ELR (cell line): ENCODE measurements around the gene PRM3.

Experiments
- DNase-seq: peaks from one replicate; pipeline ENCODE4 v3.0.0-alpha.2; 2015; ENCODE audit warnings: low read depth

PRM3 gene

GRCh38 chr16:11280616-11281522 lies 7.4 kb upstream of the PRM3 start, which contains the start of gene PRM1:
Gene PRM1 (minus strand): TSS chr16:11281330. CDS start chr16:11281238, 92 bp downstream.
- no peak for DNase-seq

- no peak for DNase-seq
Measured at GRCh38 chr16:11278681-11279628, 5.5 kb upstream of the PRM3 start.

GRCh38 chr16:11277607-11278337 lies 4.3 kb upstream of the PRM3 start:
- no peak for DNase-seq

- DNase-seq: no peak
Measured at GRCh38 chr16:11276896-11277593, 3.6 kb upstream of the PRM3 start.

- DNase-seq: no peak
Measured at GRCh38 chr16:11276143-11276895, 2.9 kb upstream of the PRM3 start, which contains the start of gene PRM2. Gene PRM2 (minus strand): TSS chr16:11276480. CDS start chr16:11276370, 110 bp downstream.

DNA sequence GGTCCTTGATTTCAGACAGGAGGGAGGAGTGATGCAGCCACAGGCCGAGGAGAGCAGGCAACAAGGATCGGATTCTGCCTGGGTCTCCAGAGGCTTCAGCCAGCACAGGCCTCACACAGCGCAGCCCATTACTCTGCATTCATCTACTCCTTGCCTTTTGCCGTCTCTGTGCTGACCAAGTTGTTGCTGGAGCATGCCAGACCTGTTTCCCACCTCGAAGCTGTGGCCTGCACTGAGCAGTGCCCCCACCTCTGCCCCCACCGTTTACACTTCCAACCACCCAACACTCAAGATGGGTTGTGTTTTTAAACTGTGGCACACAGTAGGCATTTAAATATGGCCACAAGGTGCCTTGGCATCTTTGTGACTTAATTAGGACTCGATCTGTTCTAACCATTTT lies 1.5 kb upstream of the PRM3 start:
- no peak for DNase-seq

DNA sequence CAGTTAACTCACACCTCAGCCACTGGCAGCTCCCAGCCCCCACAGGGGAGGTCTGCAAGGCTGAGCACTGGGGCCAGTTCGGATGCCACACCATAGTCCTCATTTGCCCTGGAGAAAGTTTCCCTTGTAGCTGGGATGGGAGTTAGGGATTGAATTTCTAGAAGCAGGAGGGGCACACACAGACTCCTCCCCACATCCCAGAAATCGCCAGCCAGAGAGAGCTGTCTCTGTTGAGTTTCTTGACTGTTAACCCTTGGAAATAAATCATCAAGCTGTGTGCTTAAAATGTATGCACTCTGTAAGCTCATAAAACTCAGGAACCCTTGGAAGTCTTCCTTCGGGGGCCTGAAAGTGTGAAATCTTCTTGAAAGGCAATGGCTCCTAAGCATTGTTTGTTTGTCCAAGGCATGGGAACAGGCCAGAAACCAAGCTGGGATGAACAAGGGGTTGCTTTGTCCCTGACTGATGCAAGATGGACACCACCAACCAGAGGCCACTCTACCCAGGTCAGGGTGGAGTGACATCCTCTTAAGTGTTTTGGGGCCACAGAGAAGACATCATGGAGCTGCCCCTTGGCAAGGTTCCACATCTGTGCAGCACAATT lies 394 bp upstream of the PRM3 start:
- no peak for DNase-seq

DNA sequence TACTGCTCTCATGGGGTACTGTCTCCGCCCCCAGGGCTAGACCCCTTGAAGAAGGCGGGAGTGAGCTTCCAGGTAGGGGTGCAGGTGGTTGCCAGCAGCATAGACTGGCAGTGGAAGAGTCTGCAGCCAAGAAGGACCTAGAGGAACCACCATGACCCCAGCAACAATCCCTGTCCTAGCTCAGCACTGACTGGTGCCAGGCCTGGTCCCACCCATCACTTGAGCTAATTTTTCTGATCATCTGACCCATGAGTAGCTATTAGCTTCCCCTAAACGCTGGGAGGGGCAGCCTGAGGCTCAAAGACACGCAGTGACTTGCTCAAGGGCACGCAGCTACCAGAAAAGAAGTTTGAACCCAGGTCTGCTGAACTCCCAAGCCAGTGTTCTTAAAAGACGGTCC lies 945 bp downstream of the PRM3 start:
- no peak for DNase-seq

DNA sequence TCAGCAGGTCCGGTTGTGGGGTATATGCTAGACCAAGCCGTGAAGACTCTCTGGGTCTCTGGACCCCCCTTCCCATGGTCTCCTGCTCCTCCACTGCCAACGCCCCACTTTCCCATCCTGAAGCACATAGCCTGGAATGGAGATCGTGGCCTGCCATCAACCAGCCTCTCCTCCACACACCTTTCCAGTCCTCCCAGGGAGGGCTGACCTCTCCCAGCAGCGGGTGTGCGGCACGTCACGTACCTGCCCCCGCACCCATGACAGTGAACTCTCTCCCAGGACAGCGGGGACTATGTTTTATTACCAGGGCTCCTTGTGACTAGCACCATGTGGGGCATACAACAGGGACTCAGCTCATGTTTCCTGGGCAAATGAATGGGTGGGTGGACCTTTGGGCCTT lies 1.8 kb downstream of the PRM3 start:
- DNase-seq: no peak

GRCh38 chr16:11270602-11271162 lies 2.7 kb downstream of the PRM3 start:
- no peak for DNase-seq

- no peak for DNase-seq
Measured at GRCh38 chr16:11268921-11269375, 4.5 kb downstream of the PRM3 start, which contains the start of gene TNP2. Gene TNP2 (minus strand): TSS chr16:11269325. CDS start chr16:11269262, 63 bp downstream.

DNA sequence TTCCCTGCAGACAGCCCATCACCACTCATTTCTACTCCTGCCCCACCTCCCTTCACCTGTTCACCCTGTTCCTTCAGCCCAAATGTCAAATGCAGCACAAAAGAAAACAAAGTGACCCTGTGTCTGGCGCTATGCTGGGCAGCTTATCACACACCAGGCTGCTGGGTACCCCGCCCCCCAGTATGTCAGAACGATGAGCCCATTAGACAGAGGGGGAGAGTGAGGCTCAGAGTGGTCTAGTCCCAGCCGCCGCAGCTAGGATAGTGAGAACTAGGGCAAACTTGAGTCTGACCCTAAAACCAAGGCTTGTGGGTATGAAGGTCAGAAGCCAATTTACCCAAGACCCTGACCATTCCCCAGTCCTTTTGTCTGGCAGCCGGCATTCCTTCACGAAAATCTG lies 8.3 kb downstream of the PRM3 start:
- DNase-seq: no peak

DNA sequence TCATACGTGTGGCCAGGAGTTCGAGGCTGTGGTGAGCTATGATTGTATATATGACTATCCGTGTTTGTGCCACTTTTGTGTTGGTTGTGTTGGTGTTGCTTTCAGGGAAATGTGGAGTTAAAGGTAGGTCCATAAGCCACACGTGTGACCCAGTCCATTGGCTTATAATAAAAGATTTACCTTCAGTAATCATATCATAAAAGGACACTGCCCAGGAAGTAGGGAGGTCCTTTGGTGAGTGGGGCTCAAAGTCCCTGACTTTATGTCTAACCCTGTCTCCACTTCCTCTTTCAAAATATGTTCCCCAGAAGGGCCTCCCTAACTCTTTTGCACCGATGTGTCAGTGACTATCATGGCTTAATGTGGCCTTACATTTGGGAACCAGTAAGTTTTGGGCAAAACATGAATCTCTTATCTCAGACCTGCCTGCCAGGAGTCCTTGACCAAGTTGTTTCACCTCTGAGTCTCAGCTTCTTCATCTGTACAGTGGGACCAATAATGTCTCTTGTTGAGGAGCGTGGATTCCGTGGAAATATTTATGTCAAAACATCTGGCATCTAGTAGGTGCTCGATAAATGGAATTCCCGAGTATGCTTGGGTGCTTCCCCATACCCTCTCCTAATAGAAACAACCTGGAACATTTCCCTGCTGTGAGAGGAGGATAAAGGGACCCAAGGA lies 9.1 kb downstream of the PRM3 start:
- DNase-seq: no peak

- DNase-seq: no peak
Measured at GRCh38 chr16:11263737-11264136, 9.7 kb downstream of the PRM3 start.

DNA sequence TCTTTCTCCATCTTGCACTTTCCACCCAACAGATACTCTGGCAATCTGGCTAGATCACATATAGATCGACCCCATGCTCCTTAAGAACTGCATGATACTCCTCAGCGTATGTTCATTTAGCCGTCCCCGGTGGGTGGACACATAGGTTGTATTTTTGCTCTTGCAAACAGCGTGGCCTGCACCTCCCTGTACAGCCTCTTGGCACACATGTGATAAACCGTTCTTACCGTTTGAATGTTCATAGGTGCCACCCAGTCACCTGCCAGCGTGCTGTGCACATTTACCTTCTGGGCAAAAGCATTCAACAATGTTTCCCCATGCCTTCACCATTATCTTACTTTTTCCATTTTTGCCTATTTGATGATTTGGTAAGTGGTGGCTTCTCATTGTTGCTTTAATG lies 10.5 kb downstream of the PRM3 start:
- no peak for DNase-seq

GRCh38 chr16:11260596-11260966 lies 12.8 kb downstream of the PRM3 start:
- no peak for DNase-seq

DNA sequence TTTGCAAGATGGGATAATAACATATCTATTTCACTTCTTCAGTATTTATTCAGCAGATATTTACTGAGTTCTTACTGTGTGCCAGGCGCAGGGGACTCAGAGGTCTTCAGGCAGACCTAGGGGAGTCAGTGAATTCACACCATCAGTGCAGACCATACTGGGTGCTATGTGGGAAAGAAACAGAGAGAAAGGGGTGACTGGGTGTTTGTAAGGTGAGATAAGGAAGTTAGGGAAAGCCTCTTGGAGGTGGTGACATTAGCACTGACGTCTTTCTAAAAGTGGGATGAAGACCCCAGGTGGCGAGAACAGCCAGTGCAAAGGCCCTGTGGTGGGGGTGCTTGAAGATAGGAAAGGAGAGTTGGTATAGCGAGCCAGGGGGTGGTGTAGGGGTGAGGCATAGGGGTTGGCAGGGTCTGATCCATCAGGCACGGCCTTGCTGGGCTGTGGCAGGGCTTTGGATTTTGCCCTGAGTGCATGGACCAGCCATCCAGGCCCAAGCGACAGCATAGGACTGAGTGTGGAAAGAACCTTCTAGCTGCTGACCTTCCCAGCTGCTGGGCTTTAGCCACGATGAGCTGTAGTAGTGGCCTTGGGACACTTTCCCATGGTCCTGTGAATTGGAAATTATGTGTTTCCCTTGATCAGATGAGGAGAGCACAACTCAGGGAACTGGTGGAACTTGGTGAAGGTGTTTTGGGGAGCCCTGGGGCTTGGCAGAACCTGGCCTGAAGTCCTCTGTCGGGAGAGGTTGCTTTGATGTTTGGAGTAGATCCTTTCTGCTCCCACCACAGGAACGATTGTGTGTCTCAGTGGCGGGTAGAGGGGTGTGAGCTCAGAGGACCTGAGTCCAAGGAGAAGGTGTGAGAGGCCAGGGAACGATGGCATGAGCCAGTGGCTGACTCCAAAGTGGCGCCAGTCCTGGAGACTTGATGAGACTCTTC lies 13.5 kb downstream of the PRM3 start:
- DNase-seq: no peak
